Measurements from ENCODE around the gene ITGA5.

Gene ITGA5

GRCh38 chr12:54374562-54375258 lies 44.4 kb downstream of the ITGA5 start:
- H3K36me3 ChIP-seq (replicated peaks in 1 of 2; ENCODE audit: control insufficient read depth in 2 of 2, insufficient read depth in 2 of 2, low read length in 2 of 2): peaks cover 16 to 17% of the 10 kb centered on the region in 2 donors
- no peak overlapping the region for H3K4me2 ChIP-seq (ENCODE audit: insufficient read depth, low read length, poor library complexity, severe bottlenecking)
- H3K4me1 ChIP-seq (ENCODE audit: control insufficient read depth in 2 of 2, insufficient read depth in 1 of 2, low read depth in 1 of 2, low read length in 2 of 2): peaks cover 12 to 13% of the 10 kb centered on the region in 2 donors
- no peak overlapping the region for H3K4me3 ChIP-seq (ENCODE audit: low read length in 2 of 2)
- H3K27ac ChIP-seq (replicated peaks; ENCODE audit: low read length): no peak overlapping the region
- no peak for DNase-seq (ENCODE audit: low spot score)
- no peaks in the 10 kb centered on the region for H3K9me3 ChIP-seq (replicated peaks in 1 of 2; ENCODE audit: control insufficient read depth in 2 of 2, insufficient read depth in 1 of 2, low read depth in 1 of 2, low read length in 2 of 2)
- no peak overlapping the region for H3K9ac ChIP-seq (ENCODE audit: low read depth, low read length, poor library complexity)
- H2BK12ac ChIP-seq (ENCODE audit: low read length): no peak overlapping the region
- no peak overlapping the region for H3K4ac ChIP-seq (ENCODE audit: low read length)
- H4K91ac ChIP-seq (ENCODE audit: low read depth, low read length, poor library complexity): no peak overlapping the region
- no peak overlapping the region for H2BK15ac ChIP-seq (ENCODE audit: low read length)
- no CpG with 5 or more reads among the region's 2 CpGs for WGBS, 2 donors (ENCODE audit: extremely low coverage in 2 of 2, insufficient read length in 2 of 2, insufficient replicate concordance in 1 of 2)
- H2BK5ac ChIP-seq (ENCODE audit: low read length): no peak overlapping the region
- H2BK120ac ChIP-seq (ENCODE audit: low read depth, low read length): no peak overlapping the region
- H3K14ac ChIP-seq (ENCODE audit: low read length): no peak overlapping the region
- peaks cover 7% of the 10 kb centered on the region for H3K79me1 ChIP-seq (ENCODE audit: low read depth, low read length)
- H3K18ac ChIP-seq (ENCODE audit: low read length): no peak overlapping the region
- no peak overlapping the region for H2AK5ac ChIP-seq (ENCODE audit: low read depth, low read length)
- peaks cover 0 to under 1% (median 0%) of the 10 kb centered on the region in 3 experiments for H3K27me3 ChIP-seq (ENCODE audit: control insufficient read depth in 3 of 3, insufficient read depth in 3 of 3, low read depth in 1 of 3, low read length in 3 of 3)
- no peak overlapping the region for H3K23ac ChIP-seq (ENCODE audit: low read depth, low read length, poor library complexity)
- H4K8ac ChIP-seq (ENCODE audit: low read depth, low read length): no peak overlapping the region
- no peak overlapping the region for H2AFZ ChIP-seq (ENCODE audit: low read length)

DNA sequence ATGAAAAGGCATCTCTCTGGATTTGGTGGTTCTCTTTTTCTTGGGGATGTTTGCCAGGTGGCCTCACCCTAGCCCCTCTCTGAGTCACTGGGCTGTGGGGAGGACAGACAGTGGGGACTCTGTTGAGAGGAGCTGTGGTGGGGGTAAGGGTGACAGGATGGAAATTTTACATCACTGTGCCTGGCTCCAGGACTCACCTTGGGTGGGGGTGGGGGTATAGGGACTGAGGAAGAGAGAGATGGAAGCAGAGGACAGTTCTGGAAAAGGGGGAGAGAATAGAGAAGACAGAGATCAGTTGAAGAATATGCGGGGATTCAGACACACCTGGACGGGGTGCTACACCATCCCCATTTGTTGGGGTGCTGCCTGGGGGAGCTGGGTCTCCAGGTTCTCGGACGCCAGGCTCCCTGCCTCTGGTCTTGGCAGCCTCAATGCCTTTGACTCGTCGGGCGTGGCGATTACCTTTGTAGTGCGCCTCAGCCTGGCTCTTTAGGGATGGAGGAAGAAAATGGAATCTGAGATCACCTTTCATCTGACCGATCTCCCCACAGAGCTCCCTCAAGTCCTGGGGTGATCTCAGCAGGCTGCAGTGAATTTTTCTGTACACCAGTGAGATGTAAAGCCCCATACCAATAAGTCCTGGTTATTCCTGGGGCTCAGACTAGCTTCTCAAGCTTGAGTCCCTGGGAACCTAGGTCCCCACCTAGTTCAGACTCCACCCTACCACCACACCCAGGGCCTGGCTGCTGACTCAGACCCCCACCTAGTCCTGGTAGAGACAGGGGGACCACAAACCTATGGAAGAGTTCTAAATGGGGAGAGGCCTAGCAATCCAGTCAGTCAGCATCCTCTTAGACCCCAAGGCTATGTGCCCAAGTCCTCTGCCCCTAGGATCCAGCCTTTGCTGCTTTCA lies 45.2 kb downstream of the ITGA5 start:
- Histone ChIP-seq H3K79me1 (ENCODE audit: low read depth, low read length) (peaks cover 7% of the 10 kb centered on the region), H3K23ac (ENCODE audit: low read depth, low read length, poor library complexity) (no peak overlapping the region), H3K14ac (ENCODE audit: low read length) (no peak overlapping the region), H3K9me3 (replicated peaks in 1 of 2; ENCODE audit: control insufficient read depth in 2 of 2, insufficient read depth in 1 of 2, low read depth in 1 of 2, low read length in 2 of 2) (no peaks in the 10 kb centered on the region), H2BK120ac (ENCODE audit: low read depth, low read length) (no peak overlapping the region), H3K4me2 (ENCODE audit: insufficient read depth, low read length, poor library complexity, severe bottlenecking) (no peak overlapping the region), H3K9ac (ENCODE audit: low read depth, low read length, poor library complexity) (no peak overlapping the region), H3K4me1 (ENCODE audit: control insufficient read depth in 2 of 2, insufficient read depth in 1 of 2, low read depth in 1 of 2, low read length in 2 of 2) (peaks cover 12 to 14% of the 10 kb centered on the region in 2 donors), H2BK15ac (ENCODE audit: low read length) (no peak overlapping the region), H3K27ac (replicated peaks; ENCODE audit: low read length) (no peak overlapping the region), H2AFZ (ENCODE audit: low read length) (no peak overlapping the region), H4K8ac (ENCODE audit: low read depth, low read length) (no peak overlapping the region), H2BK12ac (ENCODE audit: low read length) (no peak overlapping the region), H3K4me3 (ENCODE audit: low read length in 2 of 2) (no peak overlapping the region), H3K36me3 (replicated peaks in 1 of 2; ENCODE audit: control insufficient read depth in 2 of 2, insufficient read depth in 2 of 2, low read length in 2 of 2) (peaks cover 16 to 17% of the 10 kb centered on the region in 2 donors), H2AK5ac (ENCODE audit: low read depth, low read length) (no peak overlapping the region), H3K27me3 (ENCODE audit: control insufficient read depth in 3 of 3, insufficient read depth in 3 of 3, low read depth in 1 of 3, low read length in 3 of 3) (peaks cover 0 to 9% (median 0%) of the 10 kb centered on the region in 3 experiments), H3K18ac (ENCODE audit: low read length) (no peak overlapping the region), H4K91ac (ENCODE audit: low read depth, low read length, poor library complexity) (no peak overlapping the region), H2BK5ac (ENCODE audit: low read length) (no peak overlapping the region), H3K4ac (ENCODE audit: low read length) (no peak overlapping the region)
- WGBS, 2 donors (ENCODE audit: extremely low coverage in 2 of 2, insufficient read length in 2 of 2, insufficient replicate concordance in 1 of 2): no CpG with 5 or more reads among the region's 10 CpGs
- no peak for DNase-seq (ENCODE audit: low spot score)

DNA sequence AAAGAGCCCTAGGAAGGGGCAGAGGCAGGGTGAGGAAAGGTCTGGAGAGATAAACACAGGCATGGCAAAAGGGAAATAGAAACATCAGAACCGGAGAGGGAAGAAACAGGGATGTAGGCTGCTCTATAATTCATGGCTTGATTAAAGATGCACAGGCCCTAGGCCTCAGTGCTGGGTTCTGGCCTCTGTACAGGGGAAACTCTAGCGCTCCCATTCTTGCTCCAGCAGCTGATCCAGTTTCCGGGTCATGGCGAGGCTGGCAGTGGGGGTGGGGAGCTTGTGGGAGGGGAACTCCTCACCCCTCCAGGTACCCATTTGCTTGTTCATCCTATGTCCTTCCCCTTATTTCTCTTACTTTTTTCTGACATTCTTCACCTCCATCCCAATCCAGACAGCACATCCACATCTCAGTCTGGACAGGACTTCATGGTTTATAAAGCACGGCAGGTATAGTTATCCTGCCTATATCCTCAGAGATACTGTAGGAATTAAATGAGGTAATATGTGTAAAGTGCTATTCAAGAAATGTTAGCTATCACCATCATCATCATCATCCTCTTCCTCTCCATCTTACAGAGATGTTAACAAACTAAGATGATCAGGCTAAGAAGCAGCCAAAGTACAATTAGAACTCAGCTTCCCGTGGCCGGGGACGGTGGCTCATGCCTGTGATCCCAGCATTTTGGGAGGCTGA lies 46.8 kb downstream of the ITGA5 start:
- Histone ChIP-seq H3K27me3 (ENCODE audit: control insufficient read depth in 3 of 3, insufficient read depth in 3 of 3, low read depth in 1 of 3, low read length in 3 of 3) (peaks cover 0 to 10% (median 0%) of the 10 kb centered on the region in 3 experiments), H3K14ac (ENCODE audit: low read length) (no peak overlapping the region), H3K4me3 (ENCODE audit: low read length in 2 of 2) (no peak overlapping the region), H3K18ac (ENCODE audit: low read length) (no peak overlapping the region), H3K4me1 (ENCODE audit: control insufficient read depth in 2 of 2, insufficient read depth in 1 of 2, low read depth in 1 of 2, low read length in 2 of 2) (peaks cover 7 to 13% of the 10 kb centered on the region in 2 donors), H3K27ac (replicated peaks; ENCODE audit: low read length) (no peak overlapping the region), H3K9ac (ENCODE audit: low read depth, low read length, poor library complexity) (no peak overlapping the region), H2BK15ac (ENCODE audit: low read length) (no peak overlapping the region), H3K23ac (ENCODE audit: low read depth, low read length, poor library complexity) (no peak overlapping the region), H2BK120ac (ENCODE audit: low read depth, low read length) (no peak overlapping the region), H3K36me3 (replicated peaks in 1 of 2; ENCODE audit: control insufficient read depth in 2 of 2, insufficient read depth in 2 of 2, low read length in 2 of 2) (peaks cover 16 to 17% of the 10 kb centered on the region in 2 donors), H3K79me1 (ENCODE audit: low read depth, low read length) (peaks cover 1% of the 10 kb centered on the region), H4K91ac (ENCODE audit: low read depth, low read length, poor library complexity) (no peak overlapping the region), H3K9me3 (replicated peaks in 1 of 2; ENCODE audit: control insufficient read depth in 2 of 2, insufficient read depth in 1 of 2, low read depth in 1 of 2, low read length in 2 of 2) (no peaks in the 10 kb centered on the region), H3K4me2 (ENCODE audit: insufficient read depth, low read length, poor library complexity, severe bottlenecking) (no peak overlapping the region), H2BK5ac (ENCODE audit: low read length) (no peak overlapping the region), H3K4ac (ENCODE audit: low read length) (no peak overlapping the region), H2AFZ (ENCODE audit: low read length) (no peak overlapping the region), H2AK5ac (ENCODE audit: low read depth, low read length) (no peak overlapping the region), H2BK12ac (ENCODE audit: low read length) (no peak overlapping the region), H4K8ac (ENCODE audit: low read depth, low read length) (no peak overlapping the region)
- DNase-seq (ENCODE audit: low spot score): no peak
- WGBS, 2 donors (ENCODE audit: extremely low coverage in 2 of 2, insufficient read length in 2 of 2, insufficient replicate concordance in 1 of 2): no CpG with 5 or more reads among the region's 8 CpGs

Measured in neuronal stem cell (in vitro differentiated cells).